GM12872 (cell line): ENCODE data around the gene MOB3A.

Source experiments
- TF ChIP-seq, protein P1 (sequence below): IDR thresholded peaks from 3 replicates; pipeline ENCODE4 v1.5.1; 2011; ENCODE audit warnings: low read depth, mild to moderate bottlenecking, low read length, moderate library complexity; ENCODE audit not compliant: insufficient read depth

MOB3A gene

DNA sequence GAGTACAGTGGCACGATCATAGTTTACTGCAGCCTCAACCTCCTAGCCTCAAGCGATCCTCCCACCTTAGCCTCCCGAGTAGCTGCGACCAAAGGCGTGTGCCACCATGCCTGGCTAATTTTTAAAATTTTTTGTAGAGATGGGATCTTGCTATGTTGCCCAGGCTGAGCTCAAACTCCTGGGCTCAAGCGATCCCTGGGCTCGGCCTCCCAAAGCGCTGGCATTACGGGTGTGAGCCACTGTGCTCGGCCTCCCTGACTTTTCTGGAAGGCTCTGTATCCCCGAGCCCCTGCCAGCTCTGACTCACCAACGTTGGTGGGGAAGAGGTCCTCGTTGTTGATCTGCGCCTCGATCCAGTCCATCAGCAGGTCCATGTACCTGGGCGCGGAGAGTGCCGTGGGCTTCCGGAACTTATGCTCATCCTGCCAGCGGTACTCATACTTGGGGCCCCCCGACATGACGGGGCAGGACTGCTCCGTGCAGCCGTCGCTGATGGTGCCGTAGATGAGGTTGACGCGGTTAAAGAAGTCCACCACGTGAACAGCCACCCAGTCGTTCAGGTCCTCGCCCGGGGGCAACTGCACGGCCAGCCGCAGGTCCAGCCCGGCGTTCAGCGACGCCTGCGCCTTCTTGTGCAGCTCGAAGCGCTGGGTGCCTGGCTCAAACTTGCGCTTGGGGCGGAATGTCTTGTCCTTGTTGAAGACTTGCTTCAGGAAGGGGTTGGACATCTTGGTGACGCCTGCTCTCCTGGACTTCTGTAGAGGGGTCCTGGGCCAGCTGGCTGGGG is 18.1 kb downstream of the MOB3A start:
- TF ChIP-seq, protein P1, sequence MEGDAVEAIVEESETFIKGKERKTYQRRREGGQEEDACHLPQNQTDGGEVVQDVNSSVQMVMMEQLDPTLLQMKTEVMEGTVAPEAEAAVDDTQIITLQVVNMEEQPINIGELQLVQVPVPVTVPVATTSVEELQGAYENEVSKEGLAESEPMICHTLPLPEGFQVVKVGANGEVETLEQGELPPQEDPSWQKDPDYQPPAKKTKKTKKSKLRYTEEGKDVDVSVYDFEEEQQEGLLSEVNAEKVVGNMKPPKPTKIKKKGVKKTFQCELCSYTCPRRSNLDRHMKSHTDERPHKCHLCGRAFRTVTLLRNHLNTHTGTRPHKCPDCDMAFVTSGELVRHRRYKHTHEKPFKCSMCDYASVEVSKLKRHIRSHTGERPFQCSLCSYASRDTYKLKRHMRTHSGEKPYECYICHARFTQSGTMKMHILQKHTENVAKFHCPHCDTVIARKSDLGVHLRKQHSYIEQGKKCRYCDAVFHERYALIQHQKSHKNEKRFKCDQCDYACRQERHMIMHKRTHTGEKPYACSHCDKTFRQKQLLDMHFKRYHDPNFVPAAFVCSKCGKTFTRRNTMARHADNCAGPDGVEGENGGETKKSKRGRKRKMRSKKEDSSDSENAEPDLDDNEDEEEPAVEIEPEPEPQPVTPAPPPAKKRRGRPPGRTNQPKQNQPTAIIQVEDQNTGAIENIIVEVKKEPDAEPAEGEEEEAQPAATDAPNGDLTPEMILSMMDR = no peak

DNA sequence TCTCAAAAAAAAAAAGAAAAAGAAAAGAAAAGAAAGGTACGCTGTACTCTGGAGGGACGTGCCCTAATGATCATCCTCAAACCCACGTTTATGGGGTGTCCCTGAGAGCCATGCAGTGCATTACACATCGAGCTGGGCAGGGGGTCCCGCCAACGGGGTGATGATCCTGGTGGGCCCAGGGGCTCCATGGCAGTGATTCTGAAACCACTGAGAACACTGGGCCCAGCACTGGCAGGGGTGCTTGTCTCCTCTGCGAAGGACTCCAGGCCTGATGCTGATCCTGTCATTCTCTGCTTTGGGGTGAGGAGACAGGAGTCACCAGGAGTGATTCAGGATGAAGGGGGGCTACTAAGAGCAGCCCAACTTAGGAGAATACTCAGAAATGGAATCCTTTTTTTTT is 18.7 kb downstream of the MOB3A start:
- TF ChIP-seq, protein P1 = no peak

DNA sequence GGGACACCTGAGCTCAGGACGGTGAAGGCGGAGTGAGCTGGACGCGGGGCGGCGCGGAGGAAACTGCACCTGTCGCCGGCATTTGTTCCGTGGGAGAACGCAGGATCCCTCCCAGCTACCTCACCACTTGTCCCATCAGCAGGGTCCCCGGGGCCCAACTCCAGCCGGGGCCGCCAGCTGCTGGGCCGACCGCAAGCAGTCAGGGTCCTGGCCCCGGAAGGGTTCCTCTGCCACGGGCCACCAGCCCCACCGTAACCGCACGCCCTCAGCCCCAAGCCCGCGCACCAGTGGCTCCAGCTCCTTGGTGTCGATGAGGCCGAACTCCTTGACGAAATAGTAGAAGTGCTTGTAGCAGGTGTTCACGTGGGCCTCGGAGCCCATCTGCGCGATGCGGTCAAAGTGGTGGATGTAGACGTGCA is 19.6 kb downstream of the MOB3A start:
- TF ChIP-seq, protein P1 = no peak

DNA sequence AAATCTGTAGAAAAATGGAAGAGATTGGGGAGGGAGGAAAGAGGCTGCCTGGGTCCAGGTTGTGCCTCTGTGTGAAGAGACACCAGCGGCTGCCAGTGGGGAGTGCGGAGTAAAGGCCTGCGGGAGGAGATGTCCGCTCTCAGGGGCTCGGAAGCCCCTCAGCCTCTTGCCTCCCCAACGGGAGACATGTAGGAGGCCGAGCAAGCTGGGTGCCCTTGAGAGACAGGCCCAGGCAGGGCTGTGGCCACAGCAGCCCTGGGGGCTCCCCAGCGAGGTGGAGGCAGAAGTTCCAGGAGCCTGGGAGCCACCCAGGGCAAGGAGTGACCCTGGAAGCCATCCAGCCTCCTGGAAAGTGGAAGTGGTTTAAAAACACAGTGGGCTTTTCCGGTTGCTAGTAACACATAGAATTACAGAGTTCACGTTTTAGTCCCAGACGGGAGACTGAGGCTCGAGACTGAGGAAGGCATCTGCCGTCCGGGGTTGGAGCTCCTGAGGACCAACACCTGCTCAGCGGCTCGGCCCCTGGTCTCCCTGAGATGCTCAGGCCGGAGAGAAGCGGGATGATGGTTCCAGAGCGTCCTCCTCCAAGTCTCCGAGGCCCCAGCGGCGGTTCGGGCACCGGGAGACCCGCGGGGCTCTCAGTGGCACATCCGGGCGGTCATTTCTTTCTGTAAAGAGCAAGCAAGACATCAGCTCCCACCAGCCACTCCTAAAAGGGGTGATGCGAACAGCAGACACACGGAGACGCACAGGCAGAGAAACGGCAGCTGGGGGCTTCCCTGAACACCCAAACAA is 23.2 kb downstream of the MOB3A start:
- TF ChIP-seq, protein P1 = no peak

DNA sequence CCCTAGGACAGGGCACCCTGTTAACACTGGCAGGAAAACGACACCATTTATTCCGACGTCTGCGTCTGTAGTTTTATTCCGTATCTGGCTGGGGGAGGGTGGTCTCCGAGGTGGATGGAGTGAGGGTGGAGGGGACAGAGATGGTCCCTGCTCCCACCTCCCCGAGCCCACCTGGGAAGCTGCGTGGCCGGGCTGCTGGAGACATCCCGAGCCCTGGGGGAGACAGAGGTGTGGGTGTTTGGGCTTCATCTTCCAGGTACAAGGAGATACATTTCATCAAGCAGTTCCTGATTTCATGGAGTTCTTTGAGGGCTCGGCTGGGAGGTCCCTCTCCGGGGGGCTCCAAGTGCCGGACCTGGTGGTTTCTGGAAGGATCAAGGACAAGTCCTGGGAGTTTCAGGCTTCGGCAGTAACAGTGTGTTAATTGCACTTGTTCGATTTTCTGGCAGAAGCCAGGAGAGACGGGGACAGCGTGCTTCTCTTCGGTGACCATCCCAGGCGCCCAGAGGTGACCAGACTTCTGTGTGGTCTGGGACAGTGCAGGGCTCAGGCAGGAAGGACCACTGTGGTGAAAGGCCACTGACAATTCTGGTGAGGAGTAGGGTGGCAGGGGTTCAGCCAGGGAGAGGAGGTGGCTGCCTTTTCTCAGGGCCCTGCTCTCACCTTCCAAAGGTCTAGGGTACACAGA is 25.0 kb downstream of the MOB3A start:
- TF ChIP-seq, protein P1 = no peak

DNA sequence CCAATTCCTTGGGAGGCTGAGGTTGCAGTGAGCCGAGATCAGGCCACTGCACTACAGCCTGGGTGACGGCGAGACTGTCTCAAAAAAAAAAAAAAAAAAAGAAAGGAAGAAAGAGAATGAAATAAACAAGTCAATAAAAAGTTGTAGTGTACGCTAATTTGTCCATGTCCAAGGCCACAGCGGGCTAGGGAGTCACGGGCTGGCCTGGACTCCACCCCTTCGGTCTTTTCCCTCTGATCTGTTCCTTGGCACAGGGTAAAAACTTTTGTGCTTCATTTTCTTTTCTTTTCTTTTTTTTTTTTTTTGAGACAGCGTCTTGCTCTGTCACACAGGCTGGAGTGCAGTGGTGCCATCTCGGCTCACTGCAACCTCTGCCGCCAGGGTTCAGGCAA is 25.7 kb downstream of the MOB3A start:
- TF ChIP-seq, protein P1 = no peak
